Uterus (tissue), 4 donors: ENCODE data around the gene GTPBP4. TPM values are rescaled to one million over a fixed set of nuclear protein-coding genes. Genes with fewer than 3 reads are reported as not detected.

ENCODE experiments used
- DNase-seq, 2 donors: peaks; one replicate each; pipeline ENCODE4 v3.0.0-alpha.2; 2019 to 2020
- H3K27ac ChIP-seq, 2 donors: fragments of 200-600 bp; sonication (generic); 1 replicate in 1 of 2; 2 replicates in 1 of 2; pipeline ENCODE4 v1.5.1; 2016 to 2018
- H3K27me3 ChIP-seq, 2 donors: fragments of 200-600 bp; sonication (generic); one replicate each; pipeline ENCODE4 v1.5.1; 2018 to 2019; ENCODE audit warnings: control low read depth in 1 of 2
- H3K36me3 ChIP-seq, 2 donors: fragments of 200-600 bp; sonication (generic); one replicate each; pipeline ENCODE4 v1.5.1; 2019; ENCODE audit warnings: control low read depth in 1 of 2
- H3K4me1 ChIP-seq, 2 donors: fragments of 200-600 bp; sonication (generic); one replicate each; pipeline ENCODE4 v1.5.1; 2018 to 2019; ENCODE audit warnings: control low read depth in 1 of 2
- H3K4me3 ChIP-seq, 2 donors: fragments of 200-600 bp; sonication (generic); 1 replicate in 1 of 2; 2 replicates in 1 of 2; pipeline ENCODE4 v1.5.1; 2018 to 2019; ENCODE audit warnings: mild to moderate bottlenecking in 1 of 2
- H3K9me3 ChIP-seq, 2 donors: fragments of 200-600 bp; sonication (generic); one replicate each; pipeline ENCODE4 v1.5.1; 2019; ENCODE audit warnings: control low read depth in 1 of 2
- CTCF ChIP-seq, 4 experiments: fragments of 200-600 bp in 2 of 4; fragments of 450-650 bp in 2 of 4; sonication (generic) in 2 of 4; IDR thresholded peaks; one replicate each; pipeline ENCODE4 v1.5.1; 2016 to 2019; ENCODE audit warnings: antibody characterized with exemption in 4 of 4, mild to moderate bottlenecking in 2 of 4, moderate library complexity in 1 of 4
- POLR2A ChIP-seq, 2 donors: fragments of 450-650 bp; IDR thresholded peaks; one replicate each; pipeline ENCODE4 v1.6.1; 2016; ENCODE audit warnings: antibody characterized with exemption in 2 of 2, mild to moderate bottlenecking in 1 of 2, moderate library complexity in 1 of 2
- intact Hi-C: fragments of 100-400 bp; cut with DNase I; formaldehyde crosslinking; loops from one replicate; pipeline ENCODE4 v1.15.1; 2023; ENCODE audit warnings: low total_unique reads
- total RNA-seq, 4 donors: library from RNA; depleted of rRNA in 3 of 4; stranded (reverse); fragments of >200 nt in 3 of 4; gene quantifications; one replicate each; pipeline versions ENCODE4 v1.1.0 to v1.2.4, GENCODE V29; 2014 to 2023
- donor health status: DM: yes; HTN: yes; CAD: no.

The GTPBP4 gene
- total RNA-seq = 10 to 100 TPM; 10.5 to 49.0 (median 20.1) TPM

- intact Hi-C loops = loop anchor here (10.0 kb wide), 1 partner anchor 67 kb away; the partner anchor contains the start of gene WDR37
- peak; percentile 98 for DNase-seq
- peak; percentile 26 to 64 for TF ChIP-seq POLR2A (IDR thresholded peaks at IDR 0.05)
- TF ChIP-seq CTCF (IDR thresholded peaks at IDR 0.05) = peak in 2 of 4 experiments; percentile 20 to 46
Observed at GRCh38 chr10:987870-988666, at the start of gene GTPBP4. GTPBP4 (plus strand) TSS chr10:988434; CDS start chr10:988480, 46 bp downstream.

GRCh38 chr10:938941-939678, 49.1 kb upstream of the GTPBP4 start:
- intact Hi-C loops = no loop called here
- no peak for TF ChIP-seq CTCF (IDR thresholded peaks at IDR 0.05)
- TF ChIP-seq POLR2A (IDR thresholded peaks at IDR 0.05) = no peak
- no peak for DNase-seq
- H3K27me3 ChIP-seq = no peaks in the 10 kb centered on the region
- H3K36me3 ChIP-seq = no peaks in the 10 kb centered on the region
- no peak overlapping the region for H3K4me3 ChIP-seq
- no peaks in the 10 kb centered on the region for H3K4me1 ChIP-seq
- no peaks in the 10 kb centered on the region for H3K9me3 ChIP-seq
- no peak overlapping the region for H3K27ac ChIP-seq

More at GRCh38 chr10:987870-988666, at the start of gene GTPBP4:
- H3K4me3 ChIP-seq = peak within 1 kb of the TSS; percentile 78 to 97
- no peaks in the 10 kb centered on the region for H3K27me3 ChIP-seq
- H3K9me3 ChIP-seq = no peaks in the 10 kb centered on the region
- peaks cover 4 to 13% of the 10 kb centered on the region in 2 donors for H3K4me1 ChIP-seq
- peak within 1 kb of the TSS; percentile 84 to 90 for H3K27ac ChIP-seq
- H3K36me3 ChIP-seq = no peaks in the 10 kb centered on the region

DNA sequence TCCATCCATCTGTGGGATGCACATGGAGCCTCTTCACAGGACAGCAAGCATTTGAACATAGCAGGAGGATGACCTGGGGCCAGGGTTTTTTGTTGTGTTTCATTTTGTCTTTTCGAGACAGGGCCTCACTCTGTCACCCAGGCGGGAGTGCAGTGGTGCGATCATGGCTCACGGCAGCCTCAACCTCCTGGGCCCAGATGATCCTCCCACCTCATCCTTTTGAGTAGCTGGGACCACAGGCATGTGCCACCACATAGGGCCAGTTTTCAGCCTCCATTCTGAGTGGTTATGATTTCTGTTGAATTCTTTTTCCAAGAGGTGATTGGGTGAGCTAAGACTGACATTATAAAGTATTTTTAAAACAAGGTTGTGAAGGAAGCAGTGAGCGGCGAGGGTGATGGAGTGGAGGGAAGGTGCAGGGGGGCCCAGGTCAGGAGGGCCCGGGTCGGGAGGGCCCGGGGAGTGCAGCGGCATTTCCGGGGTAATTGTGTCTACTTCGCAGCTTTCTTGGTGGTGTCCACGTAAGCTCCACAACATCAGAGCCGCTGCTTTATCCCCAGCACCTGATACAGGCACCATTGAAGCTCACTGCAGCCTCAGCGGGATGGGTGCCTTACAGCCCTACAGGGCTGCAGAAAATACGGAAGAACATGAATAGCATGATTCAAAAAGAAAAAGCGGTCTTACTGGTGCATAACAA, 44.8 kb upstream of the GTPBP4 start:
- H3K27me3 ChIP-seq = no peaks in the 10 kb centered on the region
- no peak for DNase-seq
- no peak overlapping the region for H3K27ac ChIP-seq
- no peak overlapping the region for H3K4me3 ChIP-seq
- no peaks in the 10 kb centered on the region for H3K4me1 ChIP-seq
- intact Hi-C loops = no loop called here
- H3K36me3 ChIP-seq = no peaks in the 10 kb centered on the region
- TF ChIP-seq POLR2A (IDR thresholded peaks at IDR 0.05) = no peak
- TF ChIP-seq CTCF (IDR thresholded peaks at IDR 0.05) = no peak
- H3K9me3 ChIP-seq = no peaks in the 10 kb centered on the region

DNA sequence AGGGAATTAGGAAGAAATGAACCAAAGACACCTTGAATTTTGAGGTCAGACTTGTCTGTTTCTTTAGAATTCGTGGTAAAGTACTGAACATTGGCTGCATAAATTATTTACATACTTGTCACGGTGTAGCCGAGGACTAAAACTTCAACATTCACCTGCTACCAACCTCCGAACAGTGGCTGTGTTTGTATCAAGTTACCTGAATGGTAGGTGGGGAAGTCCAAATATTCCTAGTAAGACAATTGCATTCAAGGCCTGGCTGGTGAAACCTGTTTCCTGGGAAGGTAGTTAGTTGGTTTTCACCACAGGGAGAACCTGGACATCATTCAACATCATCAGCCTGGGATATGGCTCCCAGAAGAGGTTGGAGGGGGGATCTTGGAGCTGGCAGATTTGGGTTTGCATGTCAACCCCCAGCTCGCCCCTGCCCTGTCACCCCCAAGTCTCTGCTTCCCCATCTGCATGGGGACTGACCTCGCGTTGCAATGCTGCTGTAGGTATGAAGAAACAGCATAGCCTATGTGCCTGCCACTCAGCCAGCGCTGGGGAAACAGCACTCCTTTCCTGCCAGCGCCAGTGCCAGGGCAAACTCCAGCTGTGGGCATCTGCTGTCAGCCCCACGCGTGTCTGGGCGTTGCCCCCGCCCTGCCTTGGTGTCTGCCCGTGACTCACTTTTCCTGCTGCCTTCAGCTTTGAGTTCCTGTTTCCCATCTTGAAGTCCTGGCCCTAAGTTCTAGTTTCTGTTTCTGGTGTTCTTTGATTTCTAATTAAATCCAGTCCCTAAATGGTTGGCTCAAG, 44.0 kb upstream of the GTPBP4 start:
- DNase-seq = peak; percentile 26 to 46
- peak overlapping the region in 1 of 2 donors; percentile 35 for H3K27ac ChIP-seq

More for the DNA sequence above, 44.0 kb upstream of the GTPBP4 start:
- intact Hi-C loops = no loop called here
- no peaks in the 10 kb centered on the region for H3K9me3 ChIP-seq
- no peaks in the 10 kb centered on the region for H3K36me3 ChIP-seq
- H3K27me3 ChIP-seq = no peaks in the 10 kb centered on the region
- TF ChIP-seq POLR2A (IDR thresholded peaks at IDR 0.05) (no peak), CTCF (IDR thresholded peaks at IDR 0.05) (no peak)
- H3K4me1 ChIP-seq = no peaks in the 10 kb centered on the region
- H3K4me3 ChIP-seq = no peak overlapping the region
